PC-3 (cell line): ENCODE measurements around the gene CD7. TPM values are rescaled to one million over a fixed set of nuclear protein-coding genes. Genes with fewer than 3 reads are reported as not detected.
A peak's percentile ranks its signal among the peaks of the same experiment; 100 is the strongest.

Experiments
- ATAC-seq: fragments of 200-7000 bp; cut with Tn5 transposase; 2 replicates; pipeline ENCODE4 v1.9.1; 2020; ENCODE audit warnings: mild to moderate bottlenecking, moderate library complexity
- BruUV-seq: library from RNA; stranded (reverse); fragments of 400-500 nt; replicated peaks from 2 replicates; lab custom pipeline; 2021; lab: Mats Ljungman, UMichigan
- CTCF ChIA-PET: fragments of 300-600 bp; sonication (Branson Sonifier 250); formaldehyde crosslinking; loops from one replicate; lab custom pipeline; 2022; ENCODE audit warnings: antibody characterized with exemption; lab: Charles Lee
- POLR2A ChIA-PET: fragments of 300-600 bp; sonication (Branson Sonifier 250); formaldehyde crosslinking; loops from one replicate; lab custom pipeline; 2022; ENCODE audit warnings: antibody characterized with exemption; ENCODE audit not compliant: unreplicated experiment; lab: Charles Lee
- DNase-seq: peaks from one replicate; pipeline ENCODE4 v3.0.0-alpha.2; 2015
- H2AFZ ChIP-seq: fragments of 300-600 bp; sonication (generic); 2 replicates; pipeline ENCODE4 v1.6.0; 2016; ENCODE audit warnings: antibody characterized with exemption, low read length
- H3F3A ChIP-seq: fragments of 300-600 bp; sonication (generic); one replicate; pipeline ENCODE4 v1.6.0; 2017; ENCODE audit warnings: antibody characterized with exemption, low read length, control low read depth, mild to moderate bottlenecking; ENCODE audit not compliant: unreplicated experiment
- H3K27ac ChIP-seq: fragments of 300-600 bp; sonication (generic); 2 replicates; pipeline ENCODE4 v1.5.1; 2016; ENCODE audit warnings: mild to moderate bottlenecking, low read length
- H3K27me3 ChIP-seq: fragments of 300-600 bp; sonication (generic); 2 replicates; pipeline ENCODE4 v1.6.1; 2016; ENCODE audit warnings: low read length, mixed read lengths
- H3K36me3 ChIP-seq: fragments of 300-600 bp; sonication (generic); 2 replicates; pipeline ENCODE4 v1.6.1; 2016; ENCODE audit warnings: low read depth, mixed run types, low read length, mixed read lengths
- H3K4me1 ChIP-seq: fragments of 300-600 bp; sonication (generic); 2 replicates; pipeline ENCODE4 v1.5.1; 2016; ENCODE audit warnings: low read length; ENCODE audit not compliant: insufficient read depth
- H3K4me2 ChIP-seq: fragments of 300-600 bp; sonication (generic); 2 replicates; pipeline ENCODE4 v1.6.0; 2016; ENCODE audit warnings: low read length
- H3K4me3 ChIP-seq: fragments of 300-600 bp; sonication (generic); 2 replicates; pipeline ENCODE4 v1.5.1; 2016; ENCODE audit warnings: mild to moderate bottlenecking, low read length, mixed read lengths
- H3K79me2 ChIP-seq: fragments of 300-600 bp; sonication (generic); 2 replicates; pipeline ENCODE4 v1.6.1; 2017; ENCODE audit warnings: low read length, mixed read lengths
- H3K9ac ChIP-seq: fragments of 300-600 bp; sonication (generic); 2 replicates; pipeline ENCODE4 v1.6.0; 2016; ENCODE audit warnings: mild to moderate bottlenecking, low read length
- H3K9me2 ChIP-seq: fragments of 300-600 bp; sonication (generic); replicated peaks from 2 replicates; pipeline ENCODE4 v1.6.1; 2016; ENCODE audit warnings: mixed run types, low read length, mixed read lengths
- H3K9me3 ChIP-seq: fragments of 300-600 bp; sonication (generic); 2 replicates; pipeline ENCODE4 v1.6.1; 2016; ENCODE audit warnings: low read length, mixed read lengths
- H4K20me1 ChIP-seq: fragments of 300-600 bp; sonication (generic); 2 replicates; pipeline ENCODE4 v1.6.1; 2016; ENCODE audit warnings: low read length, mixed read lengths
- CTCF ChIP-seq: fragments of 300-600 bp; sonication (generic); conservative IDR thresholded peaks from 2 replicates; pipeline ENCODE4 v1.5.1; 2017; ENCODE audit warnings: antibody characterized with exemption, low read depth, mild to moderate bottlenecking, low read length
- EZH2 ChIP-seq: fragments of 300-600 bp; sonication (generic); IDR thresholded peaks from one replicate; pipeline ENCODE4 v1.6.1; 2017; ENCODE audit warnings: antibody characterized with exemption, mild to moderate bottlenecking, low read length; ENCODE audit not compliant: unreplicated experiment
- EZH2phosphoT487 ChIP-seq: fragments of 300-600 bp; sonication (generic); IDR thresholded peaks from 2 replicates; pipeline ENCODE4 v1.6.1; 2018; ENCODE audit warnings: mild to moderate bottlenecking, antibody characterized with exemption, low read length, borderline replicate concordance
- intact Hi-C: fragments of 100-400 bp; cut with micrococcal nuclease; formaldehyde crosslinking; loops from 2 replicates; pipeline ENCODE4 v1.9.0; 2023
- total RNA-seq: library from RNA; depleted of rRNA; stranded (reverse); fragments of >200 nt; gene quantifications from 2 replicates; pipeline ENCODE4 v1.2.3, GENCODE V29; 2014

CD7 gene
- total RNA-seq, 1 experiment from 2014 or later, result 0.15 TPM

DNA sequence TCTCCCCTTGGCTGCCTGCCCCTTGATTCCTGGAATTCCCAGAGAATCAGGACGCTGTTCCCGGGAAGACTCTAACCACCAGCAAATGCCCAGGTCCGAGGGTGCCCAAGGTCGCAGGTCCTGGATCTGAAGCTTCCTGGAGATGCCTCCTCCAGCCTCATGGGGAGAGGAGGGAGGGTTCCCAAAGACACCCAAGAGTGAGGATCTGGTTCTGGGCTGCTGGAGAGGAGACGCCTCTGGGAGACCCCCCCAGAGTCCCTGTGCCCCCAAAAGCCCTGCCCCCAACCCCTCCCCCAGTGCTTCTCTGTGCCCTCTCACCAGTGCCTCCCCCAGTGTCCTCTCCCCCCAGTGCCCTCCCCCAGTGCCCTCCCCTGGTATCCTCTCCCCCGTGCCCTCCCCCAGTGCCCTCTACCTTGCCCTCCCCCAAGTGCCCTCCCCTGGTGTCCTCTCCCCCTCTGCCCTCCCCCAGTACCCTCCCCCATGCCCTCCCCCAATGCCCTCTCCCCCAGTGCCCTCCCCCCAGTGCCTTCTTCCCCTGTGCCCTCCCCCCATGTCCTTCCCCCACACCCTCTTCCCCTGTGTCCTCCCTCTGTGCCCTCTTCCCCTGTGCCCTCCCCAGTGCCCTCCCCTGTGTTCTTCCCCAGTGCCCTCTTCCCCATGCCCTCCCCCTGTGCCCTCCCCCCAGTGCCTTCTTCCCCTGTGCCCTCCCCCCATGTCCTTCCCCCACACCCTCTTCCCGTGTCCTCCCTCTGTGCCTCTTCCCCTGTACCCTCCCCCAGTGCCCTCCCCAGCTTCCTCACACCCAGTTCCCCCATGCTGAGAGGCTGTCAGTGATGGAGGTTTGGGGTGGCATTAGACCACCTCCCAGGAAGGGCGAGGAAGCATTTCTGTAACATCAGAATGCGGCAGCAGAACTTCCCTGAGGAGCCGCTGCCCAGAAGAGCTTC lies 22.5 kb upstream of the CD7 start:
- Histone ChIP-seq H3K4me1 (peaks cover 23% of the 10 kb centered on the region), H3K27ac (peak overlapping the region; percentile 54), H2AFZ (peak overlapping the region; percentile 73), H4K20me1 (no peaks in the 10 kb centered on the region), H3F3A (peaks cover 3% of the 10 kb centered on the region), H3K36me3 (no peaks in the 10 kb centered on the region), H3K9me3 (no peaks in the 10 kb centered on the region), H3K4me2 (peak overlapping the region; percentile 77), H3K27me3 (no peaks in the 10 kb centered on the region), H3K9ac (no peak overlapping the region; the same call in 1 of the 2 replicates), H3K4me3 (peak overlapping the region; percentile 54), H3K9me2 (no peaks in the 10 kb centered on the region), H3K79me2 (0 out of 2 replicates have a peak, but pooled peaks cover 1% of the 10 kb centered on the region)
- CTCF ChIA-PET, result no interaction called here
- TF ChIP-seq EZH2, result no peak
- BruUV-seq, result no TSS peak
- DNase-seq, result no peak
- POLR2A ChIA-PET, result no interaction called here
- intact Hi-C loops, result no loop called here
- no peak for ATAC-seq

DNA sequence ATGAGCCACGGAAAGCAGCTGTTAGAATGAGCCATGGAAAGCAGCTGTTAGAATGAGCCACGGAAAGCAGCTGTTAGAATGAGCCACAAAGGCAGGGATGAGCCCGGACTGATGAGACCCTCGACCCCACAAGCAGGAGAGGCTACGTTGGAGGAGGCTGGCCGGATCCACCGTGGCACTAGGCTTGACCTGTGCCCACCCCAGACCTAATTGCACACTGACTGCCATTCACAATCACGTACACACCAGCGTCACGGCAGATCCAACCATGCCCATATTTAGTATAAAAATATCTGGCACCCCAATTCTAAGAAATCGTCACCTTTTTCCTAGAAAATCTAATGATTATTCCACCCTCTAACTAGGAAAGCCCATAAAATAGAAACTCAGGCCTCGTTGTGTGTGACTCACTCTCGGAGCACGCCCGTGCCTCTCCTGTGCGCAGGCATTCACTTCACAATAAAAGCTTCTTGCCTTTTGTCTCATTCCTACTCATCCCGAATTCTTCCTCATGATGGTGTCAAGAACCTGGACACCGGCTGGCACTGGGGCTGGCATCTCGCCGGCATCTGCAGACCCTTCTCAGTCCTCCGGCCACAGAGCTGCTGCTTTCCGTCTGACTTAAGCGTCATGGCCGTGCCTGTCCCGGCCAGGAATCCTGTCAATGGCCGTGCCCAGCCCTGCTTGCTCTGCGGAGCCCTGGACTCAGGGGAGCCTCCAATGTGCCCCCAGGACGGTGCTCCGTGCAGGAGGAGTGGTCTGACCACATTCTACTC lies 21.6 kb upstream of the CD7 start:
- Histone ChIP-seq H3K27me3 (no peaks in the 10 kb centered on the region), H3K4me3 (peak overlapping the region; percentile 54), H4K20me1 (no peaks in the 10 kb centered on the region), H3K4me2 (peak overlapping the region; percentile 77), H3K79me2 (peaks cover 10% of the 10 kb centered on the region), H3K9me2 (no peaks in the 10 kb centered on the region), H3K9ac (peak overlapping the region; percentile 12; the same call in 1 of the 2 replicates), H3K36me3 (no peaks in the 10 kb centered on the region), H3K27ac (peak overlapping the region; percentile 54), H2AFZ (peak overlapping the region; percentile 73), H3F3A (peaks cover 3% of the 10 kb centered on the region), H3K9me3 (no peaks in the 10 kb centered on the region), H3K4me1 (peaks cover 31% of the 10 kb centered on the region)
- TF ChIP-seq CTCF (no peak), EZH2 (no peak), EZH2phosphoT487 (no peak)
- ChIA-PET POLR2A (no interaction called here), CTCF (no interaction called here)
- ATAC-seq, result peak; percentile 75
- TSS peak; percentile 33 for BruUV-seq
- peak; percentile 89 for DNase-seq
- intact Hi-C loops, result no loop called here

DNA sequence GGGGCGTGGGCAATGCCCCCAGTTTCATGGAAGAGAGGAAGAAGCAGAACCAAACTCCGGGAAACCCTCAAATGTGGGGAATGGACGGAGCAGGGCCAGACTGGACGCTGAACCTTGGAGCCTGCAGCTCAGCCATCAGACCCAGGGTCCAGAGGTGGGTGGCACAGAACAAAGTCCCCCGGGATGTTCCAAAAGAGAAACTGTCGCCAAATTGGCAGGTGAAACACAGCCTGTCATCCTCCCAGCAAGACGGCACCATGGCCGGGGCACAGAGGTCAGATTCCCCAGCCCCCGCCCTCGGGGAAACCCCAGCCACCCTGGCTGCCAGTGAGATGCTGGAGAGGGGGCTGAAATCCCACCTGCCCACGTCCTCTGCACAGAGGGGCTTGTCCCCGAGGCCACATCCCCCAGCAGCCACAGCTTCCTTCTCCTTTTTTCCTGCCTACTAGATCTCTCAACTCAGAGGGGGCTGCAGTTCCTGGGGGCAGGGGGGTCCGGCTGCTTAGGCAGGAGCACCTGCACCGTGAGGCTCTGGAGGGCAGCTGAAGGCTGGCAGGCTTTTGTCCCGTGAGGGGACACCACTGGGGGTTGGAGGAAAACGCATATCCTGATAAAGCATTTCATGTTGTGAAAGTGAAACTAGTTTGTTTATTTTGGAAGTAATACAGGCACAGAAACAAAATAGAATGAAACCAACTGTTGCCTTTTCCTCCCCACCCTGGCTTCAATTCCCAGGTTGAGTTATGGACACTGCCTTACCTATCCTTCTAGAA lies 17.4 kb upstream of the CD7 start:
- no peaks in the 10 kb centered on the region for H3K9me2 ChIP-seq
- TSS peak; percentile 20 for BruUV-seq
- H3K79me2 ChIP-seq, result peaks cover 27% of the 10 kb centered on the region
- DNase-seq (peak; percentile 49), ATAC-seq (no peak)
- peaks cover 3% of the 10 kb centered on the region for H3F3A ChIP-seq
- H3K9me3 ChIP-seq, result no peaks in the 10 kb centered on the region
- ChIA-PET POLR2A (no interaction called here), CTCF (no interaction called here)
- H3K4me3 ChIP-seq, result peak overlapping the region; percentile 76
- H3K36me3 ChIP-seq, result no peaks in the 10 kb centered on the region
- peak overlapping the region; percentile 59 for H3K9ac ChIP-seq
- H4K20me1 ChIP-seq, result no peaks in the 10 kb centered on the region
- intact Hi-C loops, result loop anchor here (5.0 kb wide), 1 partner anchor 38 kb away; no protein-coding TSS in a partner anchor
- H2AFZ ChIP-seq, result peak overlapping the region; percentile 17; the same call in 1 of the 2 replicates
- no peaks in the 10 kb centered on the region for H3K27me3 ChIP-seq
- peak overlapping the region; percentile 69 for H3K27ac ChIP-seq
- peak overlapping the region; percentile 99 for H3K4me2 ChIP-seq
- TF ChIP-seq EZH2 (no peak), CTCF (no peak)
- peaks cover 57% of the 10 kb centered on the region for H3K4me1 ChIP-seq
